HL-60 (cell line): ENCODE measurements around the gene INSRR.

ENCODE experiments used
- DNase-seq, 2 experiments: peaks; one replicate each; pipeline ENCODE4 v3.0.0-alpha.2; 2010 to 2020; ENCODE audit warnings: low read depth in 1 of 2, low spot score in 1 of 2
- H3K27ac ChIP-seq: fragments of 250-450 bp; sonication (Bioruptor Pico); replicated peaks from 2 replicates; pipeline ENCODE4 v1.5.1; 2020; ENCODE audit warnings: mild to moderate bottlenecking, moderate library complexity
- H3K27me3 ChIP-seq: fragments of 250-450 bp; sonication (Bioruptor Pico); 2 replicates; pipeline ENCODE4 v1.5.1; 2021; ENCODE audit warnings: mild to moderate bottlenecking, moderate library complexity; ENCODE audit not compliant: insufficient read depth, poor library complexity, severe bottlenecking
- H3K4me3 ChIP-seq: replicated peaks from 2 replicates; pipeline ENCODE4 v1.5.1; 2011; ENCODE audit warnings: mild to moderate bottlenecking, control low read depth, low read length; ENCODE audit not compliant: insufficient read depth
- GABPA ChIP-seq: IDR thresholded peaks from 2 replicates; pipeline ENCODE4 v1.6.1; 2012; ENCODE audit warnings: low read depth
- POLR2AphosphoS5 ChIP-seq: IDR thresholded peaks from 2 replicates; pipeline ENCODE4 v1.6.1; 2012; ENCODE audit warnings: low read depth
- SPI1 ChIP-seq: IDR thresholded peaks from 2 replicates; pipeline ENCODE4 v1.6.1; 2012; ENCODE audit warnings: low read depth, mild to moderate bottlenecking, borderline replicate concordance
- long read RNA-seq: library from polyadenylated mRNA; unstranded; transcript quantifications from one replicate; pipeline ENCODE4 v2.0.0, GENCODE V29; 2020
- TF ChIP-seq, protein P1 (sequence below): IDR thresholded peaks from 2 replicates; pipeline ENCODE4 v1.6.1; 2012; ENCODE audit warnings: low read depth; ENCODE audit not compliant: insufficient replicate concordance
- TF ChIP-seq, protein P2 (sequence below): IDR thresholded peaks from one replicate; pipeline ENCODE4 v1.5.1; 2011; ENCODE audit warnings: low read length, control low read depth, inconsistent platforms; ENCODE audit not compliant: insufficient read depth

Gene INSRR
- long read RNA-seq: 0 reads

DNA sequence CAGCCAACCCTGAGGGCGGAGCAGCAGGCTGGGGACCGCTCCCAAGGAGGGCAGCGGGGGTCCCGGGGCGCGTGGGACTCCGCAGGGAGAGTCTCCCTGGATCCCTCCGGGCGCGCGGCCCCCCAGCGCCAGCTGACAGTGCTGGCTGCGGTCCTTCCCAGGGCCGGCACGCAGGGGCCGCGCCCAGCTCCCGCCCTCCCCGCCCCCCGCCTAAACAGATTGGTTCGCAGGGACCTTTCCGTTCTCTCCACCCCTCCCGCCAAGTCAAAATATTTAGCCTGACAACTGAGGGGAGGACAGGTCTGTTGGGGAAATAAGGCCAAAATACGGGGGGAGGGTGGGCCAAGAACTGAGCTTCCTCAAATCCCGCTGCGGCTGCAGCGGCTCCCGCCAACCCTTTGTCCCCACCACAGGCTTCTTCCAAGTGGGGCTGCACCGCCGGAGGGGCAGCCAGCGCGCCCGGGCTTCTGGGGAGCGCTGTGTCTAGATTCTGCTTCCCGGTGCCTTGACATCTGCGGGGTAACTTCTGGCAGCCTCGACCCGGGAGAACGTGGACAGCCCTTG lies at the start of gene INSRR:
Gene INSRR (minus strand): TSS at position 159 of the 564 bp plus-strand sequence. CDS start 496 bp downstream, outside the sequence.
- no peak for DNase-seq
- H3K4me3 ChIP-seq: no peak within 1 kb of the TSS
- TF ChIP-seq, protein P1, sequence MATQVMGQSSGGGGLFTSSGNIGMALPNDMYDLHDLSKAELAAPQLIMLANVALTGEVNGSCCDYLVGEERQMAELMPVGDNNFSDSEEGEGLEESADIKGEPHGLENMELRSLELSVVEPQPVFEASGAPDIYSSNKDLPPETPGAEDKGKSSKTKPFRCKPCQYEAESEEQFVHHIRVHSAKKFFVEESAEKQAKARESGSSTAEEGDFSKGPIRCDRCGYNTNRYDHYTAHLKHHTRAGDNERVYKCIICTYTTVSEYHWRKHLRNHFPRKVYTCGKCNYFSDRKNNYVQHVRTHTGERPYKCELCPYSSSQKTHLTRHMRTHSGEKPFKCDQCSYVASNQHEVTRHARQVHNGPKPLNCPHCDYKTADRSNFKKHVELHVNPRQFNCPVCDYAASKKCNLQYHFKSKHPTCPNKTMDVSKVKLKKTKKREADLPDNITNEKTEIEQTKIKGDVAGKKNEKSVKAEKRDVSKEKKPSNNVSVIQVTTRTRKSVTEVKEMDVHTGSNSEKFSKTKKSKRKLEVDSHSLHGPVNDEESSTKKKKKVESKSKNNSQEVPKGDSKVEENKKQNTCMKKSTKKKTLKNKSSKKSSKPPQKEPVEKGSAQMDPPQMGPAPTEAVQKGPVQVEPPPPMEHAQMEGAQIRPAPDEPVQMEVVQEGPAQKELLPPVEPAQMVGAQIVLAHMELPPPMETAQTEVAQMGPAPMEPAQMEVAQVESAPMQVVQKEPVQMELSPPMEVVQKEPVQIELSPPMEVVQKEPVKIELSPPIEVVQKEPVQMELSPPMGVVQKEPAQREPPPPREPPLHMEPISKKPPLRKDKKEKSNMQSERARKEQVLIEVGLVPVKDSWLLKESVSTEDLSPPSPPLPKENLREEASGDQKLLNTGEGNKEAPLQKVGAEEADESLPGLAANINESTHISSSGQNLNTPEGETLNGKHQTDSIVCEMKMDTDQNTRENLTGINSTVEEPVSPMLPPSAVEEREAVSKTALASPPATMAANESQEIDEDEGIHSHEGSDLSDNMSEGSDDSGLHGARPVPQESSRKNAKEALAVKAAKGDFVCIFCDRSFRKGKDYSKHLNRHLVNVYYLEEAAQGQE: no peak
- TF ChIP-seq GABPA (no peak), SPI1 (no peak), POLR2AphosphoS5 (no peak)
- TF ChIP-seq, protein P2, sequence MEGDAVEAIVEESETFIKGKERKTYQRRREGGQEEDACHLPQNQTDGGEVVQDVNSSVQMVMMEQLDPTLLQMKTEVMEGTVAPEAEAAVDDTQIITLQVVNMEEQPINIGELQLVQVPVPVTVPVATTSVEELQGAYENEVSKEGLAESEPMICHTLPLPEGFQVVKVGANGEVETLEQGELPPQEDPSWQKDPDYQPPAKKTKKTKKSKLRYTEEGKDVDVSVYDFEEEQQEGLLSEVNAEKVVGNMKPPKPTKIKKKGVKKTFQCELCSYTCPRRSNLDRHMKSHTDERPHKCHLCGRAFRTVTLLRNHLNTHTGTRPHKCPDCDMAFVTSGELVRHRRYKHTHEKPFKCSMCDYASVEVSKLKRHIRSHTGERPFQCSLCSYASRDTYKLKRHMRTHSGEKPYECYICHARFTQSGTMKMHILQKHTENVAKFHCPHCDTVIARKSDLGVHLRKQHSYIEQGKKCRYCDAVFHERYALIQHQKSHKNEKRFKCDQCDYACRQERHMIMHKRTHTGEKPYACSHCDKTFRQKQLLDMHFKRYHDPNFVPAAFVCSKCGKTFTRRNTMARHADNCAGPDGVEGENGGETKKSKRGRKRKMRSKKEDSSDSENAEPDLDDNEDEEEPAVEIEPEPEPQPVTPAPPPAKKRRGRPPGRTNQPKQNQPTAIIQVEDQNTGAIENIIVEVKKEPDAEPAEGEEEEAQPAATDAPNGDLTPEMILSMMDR: no peak
- H3K27me3 ChIP-seq: peaks cover 63% of the 10 kb centered on the region
- H3K27ac ChIP-seq: no peak within 1 kb of the TSS

DNA sequence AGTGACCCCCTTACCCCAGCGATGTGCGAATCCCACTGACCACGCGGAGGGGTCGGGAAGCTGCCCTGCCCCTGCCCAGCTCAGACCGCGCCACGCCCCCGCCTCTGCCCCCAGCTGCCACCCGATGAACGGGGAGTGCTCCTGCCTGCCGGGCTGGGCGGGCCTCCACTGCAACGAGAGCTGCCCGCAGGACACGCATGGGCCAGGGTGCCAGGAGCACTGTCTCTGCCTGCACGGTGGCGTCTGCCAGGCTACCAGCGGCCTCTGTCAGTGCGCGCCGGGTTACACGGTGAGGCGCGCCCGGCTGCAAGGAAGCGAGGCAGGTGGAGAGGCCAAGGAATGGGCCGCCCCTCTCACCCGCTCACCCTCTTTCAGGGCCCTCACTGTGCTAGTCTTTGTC lies 49.6 kb upstream of the INSRR start:
- H3K27ac ChIP-seq: no peak overlapping the region
- no peak for DNase-seq
- H3K4me3 ChIP-seq: no peak overlapping the region
- H3K27me3 ChIP-seq: no peaks in the 10 kb centered on the region
- TF ChIP-seq SPI1 (no peak), POLR2AphosphoS5 (no peak), GABPA (no peak)
- TF ChIP-seq, protein P2: no peak
- TF ChIP-seq, protein P1: no peak

DNA sequence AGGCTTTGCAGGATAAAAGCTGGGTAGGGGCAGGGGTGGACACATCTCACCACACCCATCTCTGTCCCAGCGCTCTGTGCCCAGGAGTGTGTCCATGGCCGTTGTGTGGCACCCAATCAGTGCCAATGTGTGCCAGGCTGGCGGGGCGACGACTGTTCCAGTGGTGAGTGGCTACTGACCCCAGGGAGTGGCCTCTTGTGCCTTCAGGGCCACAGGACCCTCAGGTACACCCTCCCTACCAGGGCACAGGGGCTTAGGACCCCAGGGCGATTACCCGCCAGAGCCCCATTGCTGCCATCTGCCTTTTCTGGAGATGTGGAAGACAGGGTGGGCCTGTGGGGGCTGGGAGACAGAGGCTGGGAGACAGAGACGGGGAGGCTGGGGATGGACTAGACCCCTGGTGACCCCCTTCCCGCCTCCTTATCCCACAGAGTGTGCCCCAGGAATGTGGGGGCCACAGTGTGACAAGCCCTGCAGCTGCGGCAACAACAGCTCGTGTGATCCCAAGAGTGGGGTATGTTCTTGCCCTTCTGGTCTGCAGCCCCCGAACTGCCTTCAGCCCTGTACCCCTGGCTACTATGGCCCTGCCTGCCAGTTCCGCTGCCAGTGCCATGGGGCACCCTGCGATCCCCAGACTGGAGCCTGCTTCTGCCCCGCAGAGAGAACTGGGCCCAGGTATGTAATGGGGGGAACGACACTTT lies 47.4 kb upstream of the INSRR start:
- DNase-seq: no peak
- TF ChIP-seq, protein P2: no peak
- TF ChIP-seq GABPA: no peak
- TF ChIP-seq, protein P1: no peak
- no peak for TF ChIP-seq SPI1
- TF ChIP-seq POLR2AphosphoS5: no peak
- Histone ChIP-seq H3K27me3 (peaks cover 2% of the 10 kb centered on the region), H3K4me3 (no peak overlapping the region), H3K27ac (no peak overlapping the region)
